Stomach (tissue), 9 donors: Measurements from ENCODE around the gene ZNF831. TPM values are rescaled to one million over a fixed set of nuclear protein-coding genes. Genes with fewer than 3 reads are reported as not detected.
A peak's percentile ranks its signal among the peaks of the same experiment; 100 is the strongest.

Experiments used
- DNase-seq, 2 donors: peaks; one replicate each; pipeline versions ENCODE4 v3.0.0 to v3.0.0-alpha.2; 2013 to 2019
- H3K27ac ChIP-seq, 5 donors: fragments of 200-600 bp in 4 of 5; sonication (generic) in 4 of 5; one replicate each; pipeline ENCODE4 v1.5.1; 2013 to 2019; ENCODE audit warnings: mild to moderate bottlenecking in 1 of 5, moderate library complexity in 1 of 5
- H3K27me3 ChIP-seq, 3 donors: fragments of 200-600 bp; sonication (generic); one replicate each; pipeline ENCODE4 v1.5.1; 2017 to 2019; ENCODE audit warnings: mixed run types in 1 of 3
- H3K36me3 ChIP-seq, 4 donors: fragments of 200-600 bp; sonication (generic); 1 replicate in 3 of 4; 2 replicates in 1 of 4; pipeline ENCODE4 v1.5.1; 2016 to 2019
- H3K4me1 ChIP-seq, 4 donors: fragments of 200-600 bp; sonication (generic); one replicate each; pipeline ENCODE4 v1.5.1; 2016 to 2019
- H3K4me3 ChIP-seq, 4 donors: fragments of 200-600 bp; sonication (generic) in 3 of 4; one replicate each; pipeline ENCODE4 v1.5.1; 2016 to 2019; ENCODE audit warnings: mild to moderate bottlenecking in 1 of 4
- H3K9me3 ChIP-seq, 4 donors: fragments of 200-600 bp; sonication (generic); one replicate each; pipeline ENCODE4 v1.5.1; 2016 to 2019
- CTCF ChIP-seq, 7 experiments: fragments of 450-650 bp in 4 of 7; fragments of 200-600 bp in 3 of 7; sonication (generic) in 3 of 7; IDR thresholded peaks; one replicate each; pipeline ENCODE4 v1.5.1; 2016 to 2019; ENCODE audit warnings: antibody characterized with exemption in 7 of 7, control low read depth in 2 of 7, mild to moderate bottlenecking in 1 of 7
- EP300 ChIP-seq: sonication (generic); formaldehyde crosslinking; IDR thresholded peaks from one replicate; pipeline ENCODE4 v1.6.1; 2017; ENCODE audit warnings: antibody characterized with exemption
- POLR2A ChIP-seq, 4 donors: fragments of 450-650 bp; IDR thresholded peaks; one replicate each; pipeline ENCODE4 v1.6.1; 2016; ENCODE audit warnings: antibody characterized with exemption in 4 of 4, control low read depth in 2 of 4, mild to moderate bottlenecking in 1 of 4, moderate library complexity in 1 of 4
- POLR2AphosphoS5 ChIP-seq, 3 donors: sonication (generic); formaldehyde crosslinking; IDR thresholded peaks; one replicate each; pipeline ENCODE4 v1.6.1; 2016; ENCODE audit warnings: antibody characterized with exemption in 3 of 3
- WGBS, 5 donors: extraction: QIAGEN DNeasy Blood & Tissue Kit in 3 of 5; methylation state at CpG; one replicate each; pipeline versions ENCODE4 v1.1.5 to v1.1.7; 2013 to 2018; 5-methylcytosine and 5-hydroxymethylcytosine counted together
- intact Hi-C: fragments of 100-400 bp; cut with DNase I; formaldehyde crosslinking; loops from one replicate; pipeline ENCODE4 v1.15.1; 2023; ENCODE audit warnings: low total_unique reads
- polyA plus RNA-seq, 3 donors: library from polyadenylated mRNA; stranded (reverse); fragments of 200-250 nt; gene quantifications; one replicate each; pipeline ENCODE4 v1.2.3, GENCODE V29; 2013
- total RNA-seq, 5 donors: library from RNA; depleted of rRNA; stranded (reverse); fragments of >200 nt; gene quantifications; one replicate each; pipeline versions ENCODE4 v1.1.0 to v1.2.3, GENCODE V29; 2014 to 2016
- donor health status: healthy with polysubstance abuse.
- donor health status: Bipolar disorder and iron deficiency.
- donor health status: healthy.

Gene ZNF831
- total and polyA plus RNA-seq, 8 donors: under 0.01 to 2.9 (median 0.31) TPM; not detected in 1

- Histone ChIP-seq H3K4me3 (no peak overlapping the region), H3K27ac (no peak overlapping the region), H3K27me3 (peaks cover 0 to 23% (median 0%) of the 10 kb centered on the region in 3 donors), H3K36me3 (no peaks in the 10 kb centered on the region), H3K9me3 (no peaks in the 10 kb centered on the region), H3K4me1 (peaks cover 6 to 11% (median 8%) of the 10 kb centered on the region in 4 donors)
- no peak for TF ChIP-seq POLR2AphosphoS5 (IDR thresholded peaks at IDR 0.05)
- TF ChIP-seq EP300: no peak
- TF ChIP-seq POLR2A (IDR thresholded peaks at IDR 0.05): no peak
- no peak for TF ChIP-seq CTCF (IDR thresholded peaks at IDR 0.05)
- 50 to 73% (median 66%) methylated on average over 1 of the region's 1 CpG for WGBS, 5 donors
- intact Hi-C loops: no loop called here
- DNase-seq: no peak
Measured at GRCh38 chr20:59217173-59217572, 53.6 kb downstream of the ZNF831 start.

GRCh38 chr20:59217794-59218280 is 54.2 kb downstream of the ZNF831 start:
- Histone ChIP-seq H3K27me3 (peaks cover 0 to 27% (median 0%) of the 10 kb centered on the region in 3 donors), H3K4me1 (peaks cover 8 to 16% (median 13%) of the 10 kb centered on the region in 4 donors), H3K9me3 (no peaks in the 10 kb centered on the region), H3K36me3 (no peaks in the 10 kb centered on the region), H3K27ac (no peak overlapping the region), H3K4me3 (no peak overlapping the region)
- WGBS, 5 donors: 36 to 75% (median 58%) methylated on average over 2 of the region's 2 CpGs
- intact Hi-C loops: no loop called here
- no peak for TF ChIP-seq CTCF (IDR thresholded peaks at IDR 0.05)
- no peak for TF ChIP-seq POLR2AphosphoS5 (IDR thresholded peaks at IDR 0.05)
- TF ChIP-seq EP300: no peak
- TF ChIP-seq POLR2A (IDR thresholded peaks at IDR 0.05): no peak
- no peak for DNase-seq

- DNase-seq: peak in 1 of 2 donors; percentile 34
- H3K4me1 ChIP-seq: peaks cover 8 to 23% (median 18%) of the 10 kb centered on the region in 4 donors
- peaks cover 0 to 41% (median 10%) of the 10 kb centered on the region in 3 donors for H3K27me3 ChIP-seq
- H3K9me3 ChIP-seq: no peaks in the 10 kb centered on the region
- intact Hi-C loops: no loop called here
- WGBS, 5 donors: 66 to 81% (median 69%) methylated on average over 8 of the region's 8 CpGs
- H3K36me3 ChIP-seq: no peaks in the 10 kb centered on the region
- no peak overlapping the region for H3K27ac ChIP-seq
- no peak overlapping the region for H3K4me3 ChIP-seq
- TF ChIP-seq EP300 (no peak), POLR2AphosphoS5 (IDR thresholded peaks at IDR 0.05) (no peak), POLR2A (IDR thresholded peaks at IDR 0.05) (no peak), CTCF (IDR thresholded peaks at IDR 0.05) (no peak)
Measured at GRCh38 chr20:59219211-59219610, 55.6 kb downstream of the ZNF831 start.

- Histone ChIP-seq H3K4me3 (no peak overlapping the region), H3K4me1 (peaks cover 8 to 23% (median 18%) of the 10 kb centered on the region in 4 donors), H3K9me3 (no peaks in the 10 kb centered on the region), H3K36me3 (no peaks in the 10 kb centered on the region), H3K27me3 (peaks cover 0 to 48% (median 13%) of the 10 kb centered on the region in 3 donors), H3K27ac (no peak overlapping the region)
- no peak for DNase-seq
- WGBS, 5 donors: 94 to 99% (median 96%) methylated on average over 5 of the region's 5 CpGs
- TF ChIP-seq CTCF (IDR thresholded peaks at IDR 0.05) (no peak), POLR2A (IDR thresholded peaks at IDR 0.05) (no peak), POLR2AphosphoS5 (IDR thresholded peaks at IDR 0.05) (no peak), EP300 (no peak)
- intact Hi-C loops: loop anchor here (5.0 kb wide), 2 partner anchors 128 to 348 kb away; no protein-coding TSS in a partner anchor
Measured at GRCh38 chr20:59220161-59220560, 56.5 kb downstream of the ZNF831 start.
